GM18505 (cell line): ENCODE measurements around the gene DNAJB14.

Experiments
- ATAC-seq: cut with Tn5 transposase; IDR thresholded peaks from one replicate; pipeline ENCODE4 v1.9.1; 2021; ENCODE audit not compliant: unreplicated experiment
- POLR2A ChIP-seq: IDR thresholded peaks from 4 replicates; pipeline ENCODE4 v1.6.1; 2011; ENCODE audit warnings: borderline replicate concordance; ENCODE audit not compliant: insufficient read depth, insufficient read length; ENCODE audit errors: extremely low read depth

The DNAJB14 gene

GRCh38 chr4:99950913-99951254, 4.5 kb upstream of the DNAJB14 start:
- no peak for TF ChIP-seq POLR2A
- ATAC-seq, result no peak

GRCh38 chr4:99949999-99950912, 3.8 kb upstream of the DNAJB14 start, which contains the start of gene H2AZ1:
Gene H2AZ1, minus strand, starts transcription at chr4:99950275. Its CDS starts 105 bp downstream, at chr4:99950170.
- ATAC-seq, result peak; percentile 57
- peak; percentile 99 for TF ChIP-seq POLR2A

GRCh38 chr4:99949034-99949998, 2.9 kb upstream of the DNAJB14 start:
- ATAC-seq, result peak; percentile 27
- peak; percentile 33 for TF ChIP-seq POLR2A

GRCh38 chr4:99947608-99948007, 1.2 kb upstream of the DNAJB14 start:
- no peak for TF ChIP-seq POLR2A
- no peak for ATAC-seq

DNA sequence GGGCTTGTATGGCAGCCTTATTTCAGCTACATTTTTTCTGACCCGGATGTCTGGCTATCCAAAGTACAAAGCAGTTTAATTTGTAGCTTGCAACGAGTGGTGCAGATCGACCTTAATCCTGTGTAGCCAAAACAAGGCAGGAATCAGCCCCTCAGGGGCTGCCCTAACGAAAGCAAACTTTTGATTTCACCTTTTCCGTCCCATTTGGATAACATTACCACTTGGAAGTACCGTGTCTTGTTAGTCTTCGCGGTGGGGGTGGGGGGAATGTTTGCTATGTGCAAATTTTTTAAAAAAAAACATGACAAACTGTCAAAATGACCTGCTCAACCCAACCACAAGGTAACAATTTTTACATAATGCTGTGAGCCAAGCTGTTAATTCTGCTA, 766 bp upstream of the DNAJB14 start:
- ATAC-seq, result no peak
- no peak for TF ChIP-seq POLR2A

DNA sequence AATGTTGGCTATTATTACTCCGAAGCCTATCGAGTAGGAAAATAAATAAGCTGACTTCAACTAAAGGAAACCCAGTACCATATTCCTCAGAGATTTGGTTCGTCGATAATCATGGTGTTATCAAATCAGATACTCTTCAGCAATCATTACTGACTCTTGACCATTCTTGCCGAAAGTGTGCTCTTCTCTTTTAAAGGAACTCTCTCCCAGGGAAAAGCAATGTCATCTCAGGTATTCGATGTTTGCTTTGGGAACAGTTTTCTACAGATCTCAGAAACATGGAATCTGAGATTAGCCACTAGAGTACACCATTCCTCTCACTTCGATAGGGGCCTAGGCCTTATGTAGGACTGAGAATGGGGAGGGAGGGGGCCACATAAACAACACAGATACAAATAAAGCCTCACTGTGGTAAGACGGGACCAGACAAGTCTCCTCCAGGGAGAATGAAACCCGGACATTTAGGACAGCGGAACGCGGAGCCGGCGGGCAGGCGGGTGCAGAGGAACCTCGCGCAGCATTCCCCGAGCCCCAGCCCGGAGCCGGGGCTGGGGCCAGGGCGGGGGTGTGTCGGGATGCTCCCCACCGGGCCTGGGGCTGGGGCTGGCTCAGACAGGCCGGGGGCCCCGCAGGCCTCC, 581 bp downstream of the DNAJB14 start:
- no peak for TF ChIP-seq POLR2A
- ATAC-seq, result peak; percentile 1

- TF ChIP-seq POLR2A, result no peak
- ATAC-seq, result no peak
These were observed 2.4 kb downstream of the DNAJB14 start for GRCh38 chr4:99943904-99944437.

DNA sequence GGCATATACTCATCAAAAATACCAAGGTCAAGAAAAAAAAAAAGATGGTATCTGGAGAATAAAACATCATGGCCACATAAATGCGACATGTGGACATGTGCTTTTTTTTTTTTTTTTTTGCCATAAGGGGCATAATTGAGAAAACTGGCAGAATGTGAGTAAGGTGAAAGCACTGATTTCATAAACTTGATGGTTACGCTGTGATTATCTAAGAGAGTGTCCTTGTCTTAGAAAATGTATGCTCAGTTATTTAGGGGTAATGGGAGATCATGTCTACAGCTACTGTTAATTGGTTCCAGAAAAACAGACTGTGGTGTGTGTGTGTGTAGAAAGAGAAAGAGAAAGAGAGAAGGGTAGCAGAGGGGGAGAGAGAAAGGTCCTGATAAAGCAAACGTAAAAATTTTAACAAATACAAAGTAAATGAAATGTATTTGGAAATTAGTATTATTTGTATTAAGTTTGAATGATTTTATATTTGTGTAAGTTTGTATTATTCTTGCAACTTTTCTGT, 8.1 kb downstream of the DNAJB14 start:
- TF ChIP-seq POLR2A, result no peak
- ATAC-seq, result no peak

DNA sequence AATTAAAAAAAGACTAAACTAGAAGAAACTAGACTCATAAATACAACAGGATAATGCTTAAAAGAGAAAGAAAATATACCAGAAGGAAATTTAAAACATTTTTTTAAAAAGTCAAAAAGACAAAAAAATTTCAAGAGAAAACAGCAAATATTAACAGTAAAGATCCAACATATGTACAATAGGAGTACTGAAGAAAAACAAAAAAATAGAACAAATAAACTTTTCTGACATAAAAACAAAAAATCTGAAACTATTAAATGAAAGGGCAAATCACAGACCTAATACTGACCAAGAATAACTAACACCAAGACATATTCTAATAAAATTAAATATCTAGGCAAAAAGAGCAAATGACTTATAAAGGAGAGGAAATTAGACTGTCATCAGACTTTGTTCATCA, 11.5 kb downstream of the DNAJB14 start:
- no peak for ATAC-seq
- no peak for TF ChIP-seq POLR2A

DNA sequence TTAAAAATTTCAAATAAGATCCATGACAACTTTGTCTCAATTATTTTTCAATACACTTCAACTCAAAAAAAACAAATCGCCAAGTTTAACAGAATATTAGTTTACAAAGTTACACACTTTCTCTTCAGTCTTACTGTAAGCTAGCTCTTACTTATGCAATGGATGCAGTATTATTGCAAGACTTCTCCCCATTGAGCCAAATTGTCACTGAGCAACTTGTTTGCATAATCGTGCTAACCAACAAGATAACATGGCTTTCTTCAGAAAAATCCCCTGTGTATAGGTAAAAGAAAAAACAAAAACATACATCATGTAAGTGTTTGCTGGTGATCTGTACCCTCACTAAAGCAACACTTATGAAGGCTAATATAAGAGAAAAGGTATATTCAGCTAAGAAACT, 18.9 kb downstream of the DNAJB14 start:
- TF ChIP-seq POLR2A, result no peak
- no peak for ATAC-seq

GRCh38 chr4:99921174-99921573, 25.2 kb downstream of the DNAJB14 start:
- TF ChIP-seq POLR2A, result no peak
- ATAC-seq, result no peak

DNA sequence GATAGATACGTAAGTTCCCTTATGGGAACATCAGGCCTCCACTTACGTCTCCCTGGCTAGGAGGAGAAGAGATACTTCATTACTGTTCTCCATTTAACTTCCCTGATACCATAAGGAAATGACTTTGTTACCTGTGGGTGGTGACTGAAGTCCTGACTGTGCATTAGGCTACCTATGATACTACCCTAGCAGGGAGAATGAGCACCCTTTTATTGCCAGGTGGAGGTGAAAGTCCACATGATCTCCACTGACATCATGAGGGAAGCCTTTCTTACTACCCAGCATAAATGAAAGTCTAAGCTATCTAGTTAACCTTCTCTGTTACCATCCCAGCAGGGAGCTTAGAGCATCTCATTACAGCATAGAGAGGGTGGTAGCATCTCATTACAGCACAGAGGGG, 27.8 kb downstream of the DNAJB14 start:
- no peak for TF ChIP-seq POLR2A

GRCh38 chr4:99917575-99917974, 28.8 kb downstream of the DNAJB14 start:
- ATAC-seq, result no peak
- no peak for TF ChIP-seq POLR2A

More for the DNA sequence above, 27.8 kb downstream of the DNAJB14 start:
- no peak for ATAC-seq
